ENCODE results near the gene TBX1.
"Not testable (repeated sequence)": the region's sequence is repeated elsewhere in the genome, so short reads cannot be mapped to it uniquely, and the experiment has no call there.

Gene TBX1

DNA sequence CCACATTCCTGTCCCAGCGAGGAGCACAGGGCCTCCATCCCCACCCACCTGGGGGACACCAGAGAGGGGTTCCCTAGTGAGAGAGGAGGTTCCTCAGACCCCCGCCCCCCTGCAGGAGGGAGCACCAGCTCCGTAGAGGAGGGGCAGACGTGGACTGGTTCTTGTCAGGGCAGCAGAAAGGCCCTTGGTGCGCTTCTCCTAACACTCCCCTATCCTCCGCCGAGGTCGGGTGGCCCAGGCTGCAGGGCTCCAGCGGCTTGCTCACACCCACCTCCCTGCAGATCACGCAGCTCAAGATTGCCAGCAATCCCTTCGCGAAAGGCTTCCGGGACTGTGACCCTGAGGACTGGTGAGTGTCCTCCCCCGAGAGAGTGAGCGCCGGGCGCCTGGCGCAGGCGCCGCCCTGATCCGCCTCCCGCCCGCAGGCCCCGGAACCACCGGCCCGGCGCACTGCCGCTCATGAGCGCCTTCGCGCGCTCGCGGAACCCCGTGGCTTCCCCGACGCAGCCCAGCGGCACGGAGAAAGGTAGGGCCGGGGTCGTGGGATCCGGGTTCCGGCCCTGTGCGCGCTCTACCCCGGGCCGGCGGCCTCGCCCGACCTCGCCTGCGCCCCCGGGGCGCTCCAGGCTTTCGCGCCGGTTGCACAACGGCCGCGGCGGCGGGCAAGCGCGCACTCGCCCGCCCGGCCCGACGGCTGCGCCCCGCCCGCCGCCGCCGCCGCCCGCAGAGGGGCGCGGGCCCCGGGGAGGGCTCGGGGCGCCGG, 5.1 kb downstream of the TBX1 start:
- FAIRE-seq = no peak

DNA sequence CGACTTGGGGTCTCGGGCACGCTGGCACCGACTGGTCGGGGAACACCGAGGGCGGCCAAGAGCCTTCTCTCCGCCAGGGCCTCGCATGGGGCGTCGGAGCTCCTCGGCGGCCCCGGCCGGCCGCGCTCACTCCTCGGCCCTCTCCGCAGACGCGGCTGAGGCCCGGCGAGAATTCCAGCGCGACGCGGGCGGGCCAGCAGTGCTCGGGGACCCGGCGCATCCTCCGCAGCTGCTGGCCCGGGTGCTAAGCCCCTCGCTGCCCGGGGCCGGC, 5.6 kb downstream of the TBX1 start:
- no peak for FAIRE-seq

DNA sequence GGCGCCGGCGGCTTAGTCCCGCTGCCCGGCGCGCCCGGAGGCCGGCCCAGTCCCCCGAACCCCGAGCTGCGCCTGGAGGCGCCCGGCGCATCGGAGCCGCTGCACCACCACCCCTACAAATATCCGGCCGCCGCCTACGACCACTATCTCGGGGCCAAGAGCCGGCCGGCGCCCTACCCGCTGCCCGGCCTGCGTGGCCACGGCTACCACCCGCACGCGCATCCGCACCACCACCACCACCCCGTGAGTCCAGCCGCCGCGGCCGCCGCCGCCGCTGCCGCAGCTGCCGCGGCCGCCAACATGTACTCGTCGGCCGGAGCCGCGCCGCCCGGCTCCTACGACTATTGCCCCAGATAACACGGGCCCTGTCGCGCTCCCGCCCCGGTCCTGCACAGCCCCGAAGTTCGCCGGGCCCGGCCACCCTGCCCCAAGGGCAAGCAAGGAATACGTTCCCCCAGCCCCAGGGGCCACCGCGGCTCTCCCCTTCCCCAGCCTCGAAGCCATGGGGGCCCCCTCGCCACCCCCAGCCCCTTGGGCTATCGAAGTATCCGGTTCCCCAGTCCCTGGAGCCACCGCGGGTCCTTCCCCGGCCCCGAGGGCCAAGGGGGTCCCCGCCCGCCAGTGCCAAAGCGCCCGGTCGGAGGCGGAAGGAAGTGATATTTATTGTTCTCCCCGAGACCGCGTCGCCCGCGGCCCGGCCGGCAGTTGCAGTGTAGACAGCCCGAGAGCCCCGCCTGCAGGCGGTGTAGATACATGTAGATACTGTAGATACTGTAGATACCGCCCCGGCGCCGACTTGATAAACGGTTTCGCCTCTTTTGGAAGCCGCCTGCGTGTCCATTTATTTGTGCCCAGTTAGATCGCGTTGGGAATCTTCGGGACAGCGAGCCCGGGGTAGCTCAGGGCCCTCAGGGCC, 6.2 kb downstream of the TBX1 start:
- FAIRE-seq = no peak

DNA sequence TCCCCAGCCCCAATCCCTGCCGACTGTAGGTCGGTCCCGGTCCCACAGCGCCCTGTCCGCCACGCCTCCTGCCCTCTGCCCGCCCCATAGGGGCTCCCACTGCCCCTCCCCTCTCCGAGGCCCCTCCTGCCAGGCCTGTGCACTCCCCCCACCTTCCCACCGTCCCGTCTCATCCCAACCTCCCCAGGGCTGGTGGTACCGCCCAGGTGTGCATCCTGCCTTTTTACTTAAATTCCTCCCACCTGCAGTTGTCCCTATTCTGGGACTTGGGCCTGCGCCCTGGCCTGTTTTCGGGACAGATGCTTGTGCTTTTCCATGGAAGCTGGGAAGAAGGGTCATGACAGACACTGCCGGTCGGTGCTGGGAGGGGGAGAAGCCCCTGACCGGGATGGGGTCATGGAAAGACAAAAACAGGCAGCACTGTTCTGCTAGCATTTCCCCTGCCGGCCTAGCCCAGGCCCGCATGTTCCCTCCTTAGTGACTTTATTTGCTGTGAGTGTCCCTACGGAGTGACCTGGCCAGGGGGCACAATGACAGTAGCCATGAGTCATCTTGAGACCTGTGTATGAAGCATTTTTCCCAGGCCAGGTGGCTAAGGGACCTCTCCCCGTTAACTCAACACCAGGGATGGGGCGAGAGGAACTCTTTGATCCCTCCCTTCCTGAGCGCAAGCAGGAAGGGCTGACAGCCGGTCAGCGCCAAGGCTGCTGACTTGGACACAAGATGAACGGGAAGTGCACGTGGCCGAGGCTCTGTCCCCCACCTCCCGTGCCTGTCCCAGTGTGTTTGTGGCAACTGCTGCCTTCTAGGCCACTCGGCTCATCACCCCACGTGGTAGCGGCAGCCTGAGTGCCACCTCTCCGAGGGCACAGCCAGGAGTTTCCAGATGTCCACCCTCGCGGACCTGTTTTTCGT, 7.1 kb downstream of the TBX1 start:
- FAIRE-seq = no peak

DNA sequence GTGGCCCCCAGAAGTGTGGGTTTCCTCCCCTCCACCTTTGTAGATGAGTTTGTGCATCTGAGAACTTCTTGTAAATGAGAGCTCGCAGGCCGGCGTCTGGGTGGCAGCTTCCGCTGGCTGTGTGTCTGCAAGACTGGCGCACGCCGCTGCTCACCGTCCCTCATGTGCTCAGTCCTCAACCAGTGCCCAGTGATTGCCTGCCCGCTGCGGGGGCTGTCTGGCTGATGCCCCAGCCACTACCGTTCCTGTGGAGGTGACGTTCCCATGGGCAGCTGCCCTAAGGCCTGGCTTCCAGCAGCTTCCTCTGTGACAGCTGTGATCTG, 8.8 kb downstream of the TBX1 start:
- no peak for FAIRE-seq

DNA sequence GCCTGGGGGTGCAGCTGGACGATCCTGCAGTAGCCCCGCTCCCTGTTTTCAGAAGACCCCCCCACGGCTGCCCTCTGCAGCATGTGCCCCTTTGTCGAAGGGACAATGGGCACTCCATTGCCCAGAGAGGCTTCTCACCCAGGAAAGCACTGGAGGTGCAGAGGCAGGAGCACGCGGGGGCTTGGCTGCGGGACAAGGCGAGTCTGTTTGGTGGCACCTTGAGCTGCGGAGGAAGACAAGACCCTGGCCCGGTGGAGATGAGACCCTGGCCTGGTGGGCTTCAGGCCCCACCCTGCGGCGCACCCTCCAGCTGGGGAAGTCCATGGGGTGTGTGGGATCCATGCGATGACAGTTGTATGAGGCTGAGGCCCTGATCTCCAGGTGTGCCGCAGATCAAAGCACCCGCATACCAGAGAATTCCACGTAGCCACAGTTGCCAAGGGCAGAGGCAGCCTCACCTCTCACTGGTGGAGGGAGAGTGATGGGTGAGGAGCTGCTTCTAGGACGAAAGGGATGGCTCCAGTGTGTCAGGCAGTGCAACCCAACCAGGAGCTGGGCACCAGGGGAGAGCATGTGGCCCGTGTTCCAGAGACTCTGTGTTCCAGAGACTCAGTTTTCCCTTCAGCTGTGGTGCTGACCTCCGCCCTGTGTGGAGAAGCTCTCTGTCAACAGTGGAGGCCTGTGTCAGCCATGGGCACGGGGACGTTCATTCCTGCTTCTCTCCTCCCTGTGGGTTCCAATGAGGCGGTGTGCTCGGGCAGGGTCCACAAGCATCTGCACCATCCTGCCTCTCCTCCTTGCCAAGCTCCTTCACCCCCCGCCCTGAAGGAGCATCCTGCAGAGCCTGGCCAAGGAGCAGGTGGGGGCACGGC, 10.0 kb downstream of the TBX1 start:
- no peak for FAIRE-seq

DNA sequence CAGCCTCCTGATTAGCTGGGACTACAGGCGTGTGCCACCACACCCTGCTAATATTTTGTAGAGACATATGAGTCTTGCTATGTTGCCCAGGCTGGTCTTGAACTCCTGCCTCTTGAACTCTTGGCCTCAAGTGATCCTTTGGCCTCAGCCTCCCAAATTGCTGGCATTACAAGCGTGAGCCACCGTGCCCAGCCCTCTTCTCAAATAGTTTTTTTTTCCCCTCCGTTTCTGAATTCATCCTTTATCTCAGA, 11.8 kb downstream of the TBX1 start:
- FAIRE-seq = no peak

DNA sequence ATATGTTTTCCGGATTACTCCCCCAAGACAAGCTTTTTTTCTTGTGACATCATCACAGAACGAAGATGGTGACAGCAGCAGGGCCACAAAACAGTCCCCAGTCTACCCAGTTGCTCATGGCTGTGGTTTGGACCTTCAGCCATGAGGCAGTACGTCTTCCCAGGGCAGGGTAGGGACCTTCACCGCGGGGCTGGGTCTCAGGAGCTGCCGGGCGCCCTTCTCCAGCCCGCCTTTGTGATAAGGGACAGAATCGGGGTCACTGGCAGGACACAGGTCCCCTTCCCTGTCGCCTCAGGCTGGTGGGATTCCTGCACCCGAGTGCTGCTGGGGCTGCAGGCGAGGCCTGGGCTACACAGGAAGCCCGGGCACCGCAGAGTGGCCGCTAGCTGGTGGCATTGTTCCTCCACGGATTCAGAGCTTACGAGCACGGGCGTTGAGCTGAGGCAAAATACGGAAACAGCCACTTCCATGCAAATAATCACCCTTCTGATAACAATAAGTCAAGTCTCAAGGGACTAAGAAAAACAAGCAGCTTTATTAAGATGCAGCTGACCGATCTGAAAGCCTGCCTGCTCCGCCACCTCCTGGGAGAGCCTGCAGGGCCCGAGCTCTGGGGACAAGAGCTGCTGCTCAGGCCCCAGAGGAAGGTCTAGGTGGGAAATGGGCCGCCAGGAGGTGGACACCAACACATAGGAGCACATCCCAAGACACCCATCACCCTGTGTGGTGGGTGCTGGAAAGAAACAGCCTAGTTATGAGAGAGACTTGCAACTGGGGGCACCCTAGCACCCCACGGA, 12.3 kb downstream of the TBX1 start:
- FAIRE-seq = no peak

DNA sequence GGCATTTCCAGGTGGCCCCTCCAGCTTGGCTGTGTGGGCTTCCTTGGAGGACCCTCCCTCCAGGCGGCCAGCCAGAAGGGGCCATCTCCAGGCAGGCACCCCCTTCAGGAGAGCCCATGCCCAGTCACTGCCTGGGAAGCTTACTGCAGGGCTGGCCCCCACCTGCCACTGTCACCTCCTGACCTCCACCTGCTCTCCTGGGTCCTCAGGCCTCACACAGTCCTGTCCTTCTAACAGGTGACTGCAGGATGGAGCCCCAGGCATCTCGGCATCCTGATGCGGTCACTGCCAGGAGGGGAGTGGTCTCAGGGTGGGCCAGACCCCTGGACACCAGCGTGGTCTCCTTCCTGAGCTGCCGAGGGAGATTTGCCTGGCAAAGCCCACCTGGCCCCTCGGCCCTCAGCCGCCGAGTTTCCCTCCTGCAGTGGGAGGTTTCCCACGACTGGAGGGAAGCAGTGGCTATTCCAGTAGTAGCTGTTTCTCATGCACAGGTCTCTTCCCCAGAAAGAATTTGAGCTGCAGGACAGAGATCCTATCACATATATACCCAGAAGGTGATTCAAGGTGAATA, 13.0 kb downstream of the TBX1 start:
- no peak for FAIRE-seq

DNA sequence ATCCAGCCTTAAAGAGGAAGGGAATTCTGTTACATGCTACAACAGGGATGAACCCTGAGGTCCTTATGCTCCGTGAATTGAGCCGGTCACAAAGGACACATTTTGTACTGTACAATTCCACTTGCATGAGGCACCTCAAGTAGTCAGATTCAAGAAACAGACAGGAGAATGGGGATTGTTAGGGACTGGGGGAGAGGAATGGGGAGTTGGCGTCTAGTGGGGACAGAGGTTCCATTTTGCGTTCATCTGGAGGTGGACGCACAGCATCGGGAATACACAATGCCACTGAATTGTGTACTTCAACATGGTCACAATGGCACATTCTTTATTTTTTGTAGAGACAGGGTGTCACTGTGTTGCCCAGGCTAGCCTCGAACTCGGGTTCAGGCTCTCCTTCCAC, 14.1 kb downstream of the TBX1 start:
- FAIRE-seq = no peak

DNA sequence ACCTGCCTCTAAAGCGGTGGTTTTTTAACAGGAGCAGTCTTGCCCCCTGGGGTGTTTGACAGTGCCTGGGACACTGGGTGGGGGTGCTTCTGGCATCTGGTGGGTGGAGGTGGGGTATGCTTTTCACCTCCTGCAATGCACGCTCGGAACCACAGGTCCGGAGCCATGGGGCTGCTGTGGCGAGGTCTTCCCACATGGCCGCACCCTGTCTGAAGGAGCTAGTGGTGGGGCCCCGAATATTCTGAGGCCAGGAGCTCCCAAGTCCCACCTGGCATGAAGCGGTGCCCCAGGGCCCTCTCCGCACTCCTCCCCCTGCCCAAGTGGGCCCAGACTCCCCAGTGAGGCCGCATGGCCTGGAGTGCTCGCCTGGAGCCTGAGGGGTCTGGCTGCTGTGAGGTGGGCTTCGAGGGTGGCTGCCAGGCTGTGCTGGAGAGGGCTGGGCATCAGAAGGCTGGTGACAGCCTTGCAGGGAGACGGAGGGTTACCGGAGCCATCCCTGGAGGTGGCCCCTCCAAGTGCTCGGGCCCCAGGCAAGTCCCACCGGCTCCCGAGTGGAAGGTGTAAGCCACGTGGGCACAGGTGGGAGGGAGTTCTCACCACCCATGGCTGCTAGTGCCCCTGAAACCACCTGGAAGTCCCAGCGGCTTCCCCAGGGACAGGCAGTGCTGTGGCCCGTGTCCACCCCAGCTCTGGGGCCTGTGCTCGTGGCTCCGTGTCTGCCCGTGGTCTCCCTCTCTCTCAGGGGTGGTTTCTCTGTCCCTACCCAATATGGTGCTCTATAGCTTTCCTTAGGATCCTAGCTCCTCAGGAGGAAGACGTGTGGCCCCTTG, 15.1 kb downstream of the TBX1 start:
- FAIRE-seq = no peak

DNA sequence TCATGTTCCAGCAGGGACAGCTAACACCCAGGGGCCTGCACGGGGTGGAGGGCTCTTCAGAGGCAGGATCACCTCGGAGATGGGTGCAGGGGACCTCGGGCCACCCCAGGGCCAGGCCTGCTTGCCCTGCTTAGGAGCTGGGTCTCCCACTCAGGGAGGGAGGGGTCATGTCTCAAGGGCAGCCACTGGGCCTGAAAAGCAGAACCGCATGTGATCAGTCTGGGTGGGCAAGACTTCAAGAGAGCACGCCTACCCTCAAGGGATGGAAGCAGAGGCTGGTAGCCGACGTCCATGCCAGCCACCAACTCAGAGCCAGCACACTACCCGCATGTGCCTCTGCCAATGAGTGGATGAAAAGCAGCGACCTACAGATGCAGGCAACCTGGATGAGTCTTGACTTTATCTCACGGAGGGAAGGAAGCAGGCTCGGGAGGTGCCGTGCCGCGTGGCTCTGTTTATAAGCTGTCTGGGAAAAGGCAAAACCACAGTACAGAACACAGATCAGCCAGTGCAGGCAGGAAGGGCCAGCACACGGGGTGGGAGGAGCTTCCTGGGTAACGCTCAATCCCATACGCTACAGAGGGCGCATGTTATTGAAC, 16.0 kb downstream of the TBX1 start:
- no peak for FAIRE-seq

DNA sequence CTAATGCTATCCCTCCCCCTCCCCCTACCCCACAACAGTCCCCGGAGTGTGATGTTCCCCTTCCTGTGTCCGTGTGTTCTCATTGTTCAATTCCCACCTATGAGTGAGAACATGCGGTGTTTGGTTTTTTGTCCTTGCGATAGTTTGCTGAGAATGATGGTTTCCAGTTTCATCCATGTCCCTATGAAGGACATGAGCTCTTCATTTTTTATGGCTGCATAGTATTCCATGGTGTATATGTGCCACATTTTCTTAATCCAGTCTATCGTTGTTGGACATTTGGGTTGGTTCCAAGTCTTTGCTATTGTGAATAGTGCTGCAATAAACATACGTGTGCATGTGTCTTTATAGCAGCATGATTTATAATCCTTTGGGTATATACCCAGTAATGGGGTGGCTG, 16.6 kb downstream of the TBX1 start:
- not testable (repeated sequence) for FAIRE-seq

DNA sequence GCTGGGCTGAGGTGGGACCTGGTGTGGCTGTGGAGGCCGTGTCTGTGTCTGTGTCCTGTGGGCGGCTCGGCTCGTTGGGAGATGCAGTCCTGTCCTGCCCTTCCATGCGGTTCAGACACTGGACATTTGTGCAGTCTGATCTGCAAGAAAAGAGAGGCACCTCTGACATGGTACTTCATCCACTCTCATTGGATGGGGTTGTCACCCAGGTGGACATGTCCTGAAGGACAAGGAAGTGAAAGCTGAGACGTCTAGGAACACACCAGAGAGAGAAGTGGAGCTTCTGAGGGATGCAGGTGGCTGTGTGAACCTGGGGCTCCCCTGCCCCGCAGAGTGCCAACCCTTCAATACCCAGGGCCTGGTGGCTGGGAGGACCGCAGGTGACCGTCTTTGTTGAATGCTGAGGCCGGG, 18.4 kb downstream of the TBX1 start:
- no peak for FAIRE-seq

DNA sequence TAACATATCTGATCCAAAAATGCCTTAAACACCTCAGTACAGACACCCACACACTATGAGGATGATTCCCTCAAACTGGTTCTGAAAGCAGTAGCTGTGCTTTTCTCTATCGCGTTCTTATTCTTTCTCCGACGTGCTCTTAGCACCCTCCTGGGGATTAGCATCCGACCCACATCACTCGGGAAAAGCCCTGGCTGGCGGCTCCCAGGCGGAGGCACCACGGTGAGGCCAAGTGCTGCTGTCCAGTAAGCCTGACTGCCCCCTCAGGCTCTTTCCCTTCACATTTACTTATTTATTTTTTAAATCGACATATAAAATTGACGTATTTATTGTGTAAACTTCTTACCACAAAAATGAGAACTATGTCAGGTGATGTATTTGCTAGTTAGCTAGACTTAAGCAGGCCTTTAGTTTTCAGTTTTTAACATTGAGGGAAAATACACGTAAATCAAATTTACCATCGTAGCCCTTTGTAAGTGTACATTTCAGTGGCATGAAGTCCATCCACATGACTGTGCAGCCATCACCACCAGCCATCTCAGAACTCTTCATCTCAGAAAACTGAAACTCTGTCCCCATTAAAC, 19.2 kb downstream of the TBX1 start:
- no peak for FAIRE-seq

DNA sequence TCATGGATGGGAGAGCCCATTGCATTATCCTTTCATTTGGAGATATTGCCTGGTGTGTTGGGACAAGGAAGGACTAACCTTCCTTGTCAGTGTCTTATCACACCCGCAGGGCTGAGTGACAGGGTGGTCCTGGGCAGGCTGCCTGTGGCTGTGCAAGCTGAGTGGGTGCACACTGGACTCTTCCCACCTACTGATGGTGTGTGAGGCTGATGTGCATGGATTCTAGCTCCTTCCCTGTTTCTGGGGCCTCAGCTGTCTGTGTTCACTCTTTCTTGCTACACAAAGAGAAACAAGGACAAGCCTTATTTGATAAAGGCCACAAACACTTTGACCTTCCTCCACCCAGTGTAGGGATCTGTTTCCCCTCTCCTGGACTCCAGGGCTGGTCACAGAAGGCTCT, 22.0 kb downstream of the TBX1 start:
- FAIRE-seq = no peak

DNA sequence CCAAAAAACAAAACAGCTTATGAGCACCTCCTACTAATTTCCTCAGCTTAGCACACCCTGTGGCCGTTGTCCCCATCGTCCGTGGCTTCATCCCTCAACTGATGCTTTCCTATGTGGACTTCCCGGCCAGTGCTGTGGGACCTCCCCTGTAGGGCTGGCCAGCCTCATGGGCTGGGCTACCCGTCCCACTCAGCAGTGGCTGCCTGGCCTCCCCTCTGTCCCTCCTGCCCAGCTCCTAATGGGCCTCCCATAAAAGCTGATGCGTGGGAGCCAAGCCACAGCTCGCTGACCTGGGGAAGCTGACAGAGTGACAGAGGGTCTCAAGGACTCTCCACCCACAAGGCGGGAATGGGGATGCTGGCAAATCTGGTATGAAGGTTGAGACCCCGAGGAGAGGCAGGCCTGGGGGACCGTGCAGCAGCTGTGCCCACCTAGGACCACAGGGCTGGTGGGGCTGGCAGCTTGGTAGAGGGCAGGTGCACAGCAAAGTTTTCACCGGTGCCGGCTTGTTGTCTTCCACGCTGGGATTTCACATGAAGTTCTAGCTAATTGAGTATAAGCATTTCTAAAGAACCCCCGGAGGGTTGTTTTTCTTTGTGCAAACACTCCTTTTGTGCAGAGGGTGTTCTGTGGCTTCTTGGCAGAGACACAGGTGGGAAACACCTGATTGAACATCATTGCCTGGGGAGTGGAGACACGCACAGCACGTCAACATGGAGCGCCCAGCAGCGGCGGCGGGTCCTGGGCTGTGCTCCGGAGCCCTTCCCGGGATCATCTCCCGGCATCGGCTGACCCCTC, 23.2 kb downstream of the TBX1 start:
- FAIRE-seq = no peak

DNA sequence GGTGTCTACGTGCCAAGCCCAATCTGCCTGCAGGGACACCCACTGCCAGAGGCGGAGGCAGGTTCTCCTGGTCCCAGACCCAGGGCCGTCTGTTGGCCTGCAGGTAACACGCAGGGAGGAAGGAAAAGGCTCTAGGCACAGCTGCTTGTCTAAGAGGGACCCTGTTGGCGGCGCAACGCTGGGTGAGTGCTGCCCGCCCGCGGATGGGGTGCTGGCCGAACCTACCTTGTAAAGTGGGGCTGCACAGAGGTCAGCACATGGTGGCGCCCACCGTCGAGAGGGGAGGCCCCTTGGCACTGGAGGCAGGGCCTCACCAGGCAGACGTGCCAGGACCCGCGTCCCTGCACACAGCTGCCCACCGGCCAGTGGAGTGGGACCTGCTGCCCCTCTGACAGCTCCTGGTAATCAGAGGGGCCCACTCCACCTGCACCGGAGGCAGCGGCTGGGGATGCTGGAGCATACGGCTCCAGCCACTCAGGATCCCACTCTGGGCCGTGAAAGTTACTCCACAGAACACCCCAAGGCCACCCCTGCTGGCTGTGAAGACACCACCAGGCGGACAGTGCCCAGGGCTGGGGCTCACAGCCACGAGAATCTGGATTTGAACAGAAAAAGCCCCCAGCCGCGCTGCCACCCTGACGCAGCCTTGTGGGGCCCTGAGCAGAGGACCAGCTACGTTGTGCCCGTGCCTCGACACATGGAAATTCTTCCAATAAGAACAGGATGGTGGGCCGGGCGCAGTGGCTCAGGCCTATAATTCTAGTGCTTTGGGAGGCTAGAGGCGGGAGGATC, 24.0 kb downstream of the TBX1 start:
- no peak for FAIRE-seq
